Heart right ventricle (tissue), 16 donors: ENCODE data around the gene SPTBN1. TPM values are rescaled to one million over a fixed set of nuclear protein-coding genes. Genes with fewer than 3 reads are reported as not detected.

Experiments
- ATAC-seq, 8 donors: fragments of 200-7000 bp; cut with Tn5 transposase; one replicate each; pipeline ENCODE4 v1.9.1; 2020; ENCODE audit warnings: mild to moderate bottlenecking in 8 of 8, moderate library complexity in 8 of 8, moderate number of reproducible peaks in 1 of 8
- DNase-seq, 2 donors: peaks; one replicate each; pipeline ENCODE4 v3.0.0-alpha.2; 2020
- H3K27ac ChIP-seq, 10 donors: fragments of 200-600 bp; sonication (generic) in 2 of 10; one replicate each; pipeline versions ENCODE4 v1.5.0 to v1.8.0; 2020 to 2022; ENCODE audit warnings: mild to moderate bottlenecking in 3 of 10
- H3K27me3 ChIP-seq, 7 donors: fragments of 200-600 bp; one replicate each; pipeline ENCODE4 v1.8.0; 2021 to 2022; ENCODE audit warnings: mild to moderate bottlenecking in 2 of 7
- H3K36me3 ChIP-seq, 9 donors: fragments of 200-600 bp; sonication (generic) in 1 of 9; one replicate each; pipeline versions ENCODE4 v1.5.0 to v1.8.0; 2020 to 2022; ENCODE audit warnings: mild to moderate bottlenecking in 2 of 9
- H3K4me1 ChIP-seq, 9 donors: fragments of 200-600 bp; sonication (generic) in 1 of 9; one replicate each; pipeline versions ENCODE4 v1.5.0 to v1.8.0; 2020 to 2022; ENCODE audit warnings: mild to moderate bottlenecking in 4 of 9
- H3K4me3 ChIP-seq, 10 donors: fragments of 200-600 bp; sonication (generic) in 2 of 10; one replicate each; pipeline versions ENCODE4 v1.5.0 to v1.8.0; 2020 to 2022; ENCODE audit warnings: mild to moderate bottlenecking in 7 of 10, moderate library complexity in 2 of 10
- H3K9me3 ChIP-seq, 11 donors: fragments of 200-600 bp in 10 of 11; sonication (generic) in 2 of 11; one replicate each; pipeline versions ENCODE4 v1.5.0 to v1.8.0; 2013 to 2022; ENCODE audit warnings: mild to moderate bottlenecking in 2 of 11, control low read depth in 1 of 11, moderate library complexity in 1 of 11
- CTCF ChIP-seq, 9 donors: fragments of 200-600 bp; sonication (generic) in 2 of 9; IDR thresholded peaks; one replicate each; pipeline versions ENCODE4 v1.5.0 to v1.8.0; 2021 to 2022; ENCODE audit warnings: antibody characterized with exemption in 9 of 9, mild to moderate bottlenecking in 5 of 9, moderate library complexity in 1 of 9
- WGBS, 2 donors: extraction: QIAGEN DNeasy Blood & Tissue Kit; methylation state at CpG; one replicate each; pipeline ENCODE4 v1.1.7; 2013; ENCODE audit warnings: inconsistent platforms in 1 of 2; 5-methylcytosine and 5-hydroxymethylcytosine counted together
- intact Hi-C, 10 donors: fragments of 100-400 bp; cut with DNase I; formaldehyde crosslinking; loops; one replicate each; pipeline versions ENCODE4 v1.11.1 to v1.14.2; 2022
- polyA plus RNA-seq, 2 donors: library from polyadenylated mRNA; stranded (reverse); fragments of 200-250 nt; gene quantifications; one replicate each; pipeline ENCODE4 v1.2.3, GENCODE V29; 2013
- total RNA-seq, 10 donors: library from RNA; stranded (reverse); fragmentation: NEBNext Ultra II Directional in 3 of 10; extraction: Animal tissue kit (Norgen Biotek cat#: 25700) in 3 of 10; gene quantifications; one replicate each; pipeline versions ENCODE4 v1.2.1 to v1.2.4, GENCODE V29; 2021 to 2023
- donor health status: Arrhythmogenic right ventricular cardiomyopathy.
- donor health status: ischemic (EF 13 %, LVEDD 7.1; RV severe dilation, severe dysfunction).
- donor health status: healthy with polysubstance abuse.
- donor health status: DM: no; HTN: yes; CAD: no.
- donor health status: DM: no; HTN: no; CAD: no.
- donor health status: ischemic (EF 25% LVEDD 6.9; RV normal size, moderate dysfunction).
- donor health status: ischemic (EF 25% LVEDD 5.7; RV mildly dilated, moderate dysfunction).
- donor health status: healthy.
- donor health status: DM: yes; HTN: yes; CAD: no.
- donor health status: Ischemic cardiomyopathy.
- donor health status: ischemic (EF 35%, LVEDD 5.7; RV mildly dilated, moderate dysfunction).
- donor health status: nonischemic (EF 11% LVEDD 7.7; RV severe dilation, severe dysfunction).
- donor health status: DM: yes; HTN: yes; CAD: no.
- donor health status: PGD.
- donor health status: ischemic (EF 29% LVEDD 5.4; RV normal size, mild dysfunction).
- donor health status: nonischemic (EF 23%, LVEDD 6.1; RV moderate dilation, normal function).

Gene SPTBN1
- total and polyA plus RNA-seq, 12 donors: 91.1 to 643 (median 494) TPM

DNA sequence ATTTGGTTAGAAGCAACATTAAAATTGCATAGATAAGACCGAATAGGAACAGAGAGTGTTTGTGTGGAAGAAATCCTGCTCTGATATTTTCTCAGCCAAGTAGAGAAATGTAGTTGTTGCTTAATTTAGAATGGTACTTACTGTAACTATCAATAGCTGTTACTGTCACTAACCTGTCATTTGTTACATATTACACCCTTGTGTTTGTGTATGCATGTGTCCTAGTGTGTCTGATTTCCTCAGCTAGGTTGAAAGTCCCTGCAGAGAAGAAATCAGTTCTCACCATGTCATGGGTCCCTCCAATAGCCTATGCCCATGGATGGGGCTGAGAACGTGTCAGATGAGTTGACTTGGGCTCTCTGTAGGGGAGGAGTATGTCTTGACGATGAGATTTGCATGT lies 94.4 kb downstream of the SPTBN1 start:
- TF ChIP-seq CTCF (IDR thresholded peaks at IDR 0.05): no peak
- Histone ChIP-seq H3K4me1 (peaks cover 29 to 100% (median 97%) of the 10 kb centered on the region in 9 donors), H3K4me3 (no peak overlapping the region), H3K27ac (peak overlapping the region in 3 of 10 donors; percentile 39 to 54 (median 49)), H3K27me3 (no peaks in the 10 kb centered on the region), H3K9me3 (no peaks in the 10 kb centered on the region), H3K36me3 (peaks cover 0 to 28% (median 0%) of the 10 kb centered on the region in 9 donors)
- ATAC-seq (peak in 5 of 8 donors; percentile 31 to 78 (median 35)), DNase-seq (no peak)
- 19 to 39% methylated on average over 3 of the region's 3 CpGs for WGBS, 2 donors
- intact Hi-C loops: loop anchor here in 1 of 10 donors (10.0 kb wide), 1 partner anchor 54 kb away; no protein-coding TSS in a partner anchor

DNA sequence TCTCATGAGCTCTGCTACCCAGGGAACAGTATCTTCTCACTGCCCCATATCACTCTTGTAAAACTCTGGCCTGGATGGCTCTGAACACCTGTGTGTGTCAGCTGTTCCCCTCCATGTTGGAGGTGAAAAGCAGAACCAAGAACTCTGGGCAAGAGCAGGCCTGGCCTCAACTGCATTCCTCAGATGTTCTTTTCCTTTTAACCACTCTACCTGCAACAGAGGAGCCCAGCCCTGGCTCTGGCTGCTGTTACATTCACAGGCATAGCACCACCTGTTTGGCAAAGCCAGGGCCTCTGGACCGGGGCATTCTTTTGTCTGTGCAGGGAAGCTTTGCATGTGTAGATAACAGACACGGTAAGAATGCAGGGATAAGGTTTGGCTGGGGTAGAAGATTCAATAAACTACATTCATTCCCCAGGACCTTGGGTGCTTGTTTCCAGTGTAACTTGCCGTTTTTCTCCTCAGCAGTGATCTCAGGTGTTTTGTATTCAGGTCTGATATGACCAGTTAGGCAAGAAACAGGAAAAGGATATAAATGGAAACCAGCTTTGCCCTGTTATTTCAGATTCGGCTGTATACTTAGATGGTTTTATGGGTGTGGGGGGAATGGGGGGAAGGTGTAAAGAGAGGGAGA lies 95.1 kb downstream of the SPTBN1 start:
- intact Hi-C loops: loop anchor here in 1 of 10 donors (10.0 kb wide), 1 partner anchor 54 kb away; no protein-coding TSS in a partner anchor
- H3K27me3 ChIP-seq: no peaks in the 10 kb centered on the region
- TF ChIP-seq CTCF (IDR thresholded peaks at IDR 0.05): no peak
- DNase-seq: no peak
- H3K36me3 ChIP-seq: peaks cover 0 to 28% (median 0%) of the 10 kb centered on the region in 9 donors
- 19 to 21% methylated on average over 4 of the region's 4 CpGs for WGBS, 2 donors
- H3K27ac ChIP-seq: peak overlapping the region in 4 of 10 donors; percentile 34 to 54 (median 50)
- H3K4me3 ChIP-seq: no peak overlapping the region
- ATAC-seq: no peak
- peaks cover 33 to 100% (median 98%) of the 10 kb centered on the region in 9 donors for H3K4me1 ChIP-seq
- no peaks in the 10 kb centered on the region for H3K9me3 ChIP-seq

DNA sequence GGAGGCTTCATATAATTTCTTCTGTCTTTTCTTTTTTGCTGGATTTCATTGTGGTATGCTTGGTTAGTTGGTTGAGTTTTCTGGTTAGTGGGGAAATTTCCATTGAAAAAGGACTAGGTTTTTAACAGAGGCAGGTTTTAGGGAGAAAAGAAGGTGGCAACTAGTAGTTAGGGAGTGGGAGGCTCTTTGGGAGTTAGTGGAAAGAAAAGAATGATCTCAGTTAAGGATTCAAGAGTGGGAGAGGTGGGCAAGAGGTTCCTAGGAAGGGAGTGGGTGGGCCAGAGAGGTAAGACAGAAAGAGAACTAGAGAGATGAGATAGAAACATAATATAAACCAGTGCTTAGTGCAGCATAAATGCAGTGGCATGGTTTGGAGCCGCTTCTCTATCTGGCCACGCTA lies 96.9 kb downstream of the SPTBN1 start:
- Histone ChIP-seq H3K36me3 (peaks cover 0 to 28% (median 0%) of the 10 kb centered on the region in 9 donors), H3K27me3 (no peaks in the 10 kb centered on the region), H3K9me3 (no peaks in the 10 kb centered on the region), H3K27ac (peak overlapping the region in 4 of 10 donors; percentile 7 to 61 (median 22)), H3K4me1 (peaks cover 33 to 100% (median 95%) of the 10 kb centered on the region in 9 donors), H3K4me3 (no peak overlapping the region)
- TF ChIP-seq CTCF (IDR thresholded peaks at IDR 0.05): no peak
- ATAC-seq: no peak
- WGBS, 2 donors: 75 to 86% methylated on average over 2 of the region's 2 CpGs
- no peak for DNase-seq
- intact Hi-C loops: loop anchor here in 1 of 10 donors (10.0 kb wide), 1 partner anchor 52 kb away; no protein-coding TSS in a partner anchor

- Histone ChIP-seq H3K27ac (peak overlapping the region in 3 of 10 donors; percentile 7 to 61 (median 17)), H3K4me3 (no peak overlapping the region), H3K36me3 (peaks cover 0 to 27% (median 0%) of the 10 kb centered on the region in 9 donors), H3K4me1 (peaks cover 33 to 100% (median 95%) of the 10 kb centered on the region in 9 donors), H3K9me3 (no peaks in the 10 kb centered on the region), H3K27me3 (no peaks in the 10 kb centered on the region)
- WGBS, 2 donors: 90 to 91% methylated on average over 1 of the region's 1 CpG
- no peak for TF ChIP-seq CTCF (IDR thresholded peaks at IDR 0.05)
- no peak for ATAC-seq
- no peak for DNase-seq
- intact Hi-C loops: loop anchor here in 1 of 10 donors (10.0 kb wide), 1 partner anchor 51 kb away; no protein-coding TSS in a partner anchor
Measured at GRCh38 chr2:54553775-54554174, 97.6 kb downstream of the SPTBN1 start.
